Prostate gland (tissue), 2 donors: Measurements from ENCODE around the gene TNK2. TPM values are rescaled to one million over a fixed set of nuclear protein-coding genes. Genes with fewer than 3 reads are reported as not detected.
"Not testable (repeated sequence)": the region's sequence is repeated elsewhere in the genome, so short reads cannot be mapped to it uniquely, and the experiment has no call there.

Experiments used
- DNase-seq: peaks from one replicate; pipeline ENCODE4 v3.0.0-alpha.2; 2019; ENCODE audit warnings: low spot score
- H3K27ac ChIP-seq, 2 donors: fragments of 200-600 bp; sonication (generic); 2 replicates each; pipeline ENCODE4 v1.5.1; 2017 to 2019
- H3K27me3 ChIP-seq: fragments of 200-600 bp; sonication (generic); replicated peaks from 2 replicates; pipeline ENCODE4 v1.5.1; 2019; ENCODE audit not compliant: insufficient read depth
- H3K36me3 ChIP-seq, 2 donors: fragments of 200-600 bp; sonication (generic); 1 replicate in 1 of 2; 2 replicates in 1 of 2; pipeline versions ENCODE4 v1.5.1 to v1.8.1; 2017 to 2019
- H3K4me1 ChIP-seq: fragments of 200-600 bp; sonication (generic); replicated peaks from 2 replicates; pipeline ENCODE4 v1.5.1; 2019
- H3K4me3 ChIP-seq, 2 donors: fragments of 200-600 bp; sonication (generic); 2 replicates each; pipeline ENCODE4 v1.5.1; 2017 to 2019
- H3K9me3 ChIP-seq: fragments of 200-600 bp; sonication (generic); 2 replicates; pipeline ENCODE4 v1.5.1; 2017
- POLR2A ChIP-seq: fragments of 450-650 bp; IDR thresholded peaks from one replicate; pipeline ENCODE4 v1.6.1; 2016; ENCODE audit warnings: antibody characterized with exemption, mild to moderate bottlenecking
- POLR2AphosphoS5 ChIP-seq: sonication (generic); formaldehyde crosslinking; IDR thresholded peaks from one replicate; pipeline ENCODE4 v1.6.1; 2017; ENCODE audit warnings: antibody characterized with exemption
- WGBS: methylation state at CpG from one replicate; pipeline ENCODE4 v1.1.5; 2018; 5-methylcytosine and 5-hydroxymethylcytosine counted together
- intact Hi-C: fragments of 100-400 bp; cut with DNase I; formaldehyde crosslinking; loops from one replicate; pipeline ENCODE4 v1.14.2; 2022
- total RNA-seq, 2 donors: library from RNA; depleted of rRNA; stranded (reverse); fragments of >200 nt; gene quantifications; one replicate each; pipeline ENCODE4 v1.1.0, GENCODE V29; 2016
- TF ChIP-seq, protein P1 (sequence below), 4 experiments: fragments of 200-600 bp in 2 of 4; fragments of 450-650 bp in 2 of 4; sonication (generic) in 2 of 4; IDR thresholded peaks; 1 replicate in 3 of 4; 2 replicates in 1 of 4; pipeline ENCODE4 v1.5.1; 2016 to 2019; ENCODE audit warnings: antibody characterized with exemption in 4 of 4, mild to moderate bottlenecking in 2 of 4, moderate library complexity in 2 of 4

The TNK2 gene
- total RNA-seq, 2 donors from 2014 or later, result 34.9 to 100 TPM

DNA sequence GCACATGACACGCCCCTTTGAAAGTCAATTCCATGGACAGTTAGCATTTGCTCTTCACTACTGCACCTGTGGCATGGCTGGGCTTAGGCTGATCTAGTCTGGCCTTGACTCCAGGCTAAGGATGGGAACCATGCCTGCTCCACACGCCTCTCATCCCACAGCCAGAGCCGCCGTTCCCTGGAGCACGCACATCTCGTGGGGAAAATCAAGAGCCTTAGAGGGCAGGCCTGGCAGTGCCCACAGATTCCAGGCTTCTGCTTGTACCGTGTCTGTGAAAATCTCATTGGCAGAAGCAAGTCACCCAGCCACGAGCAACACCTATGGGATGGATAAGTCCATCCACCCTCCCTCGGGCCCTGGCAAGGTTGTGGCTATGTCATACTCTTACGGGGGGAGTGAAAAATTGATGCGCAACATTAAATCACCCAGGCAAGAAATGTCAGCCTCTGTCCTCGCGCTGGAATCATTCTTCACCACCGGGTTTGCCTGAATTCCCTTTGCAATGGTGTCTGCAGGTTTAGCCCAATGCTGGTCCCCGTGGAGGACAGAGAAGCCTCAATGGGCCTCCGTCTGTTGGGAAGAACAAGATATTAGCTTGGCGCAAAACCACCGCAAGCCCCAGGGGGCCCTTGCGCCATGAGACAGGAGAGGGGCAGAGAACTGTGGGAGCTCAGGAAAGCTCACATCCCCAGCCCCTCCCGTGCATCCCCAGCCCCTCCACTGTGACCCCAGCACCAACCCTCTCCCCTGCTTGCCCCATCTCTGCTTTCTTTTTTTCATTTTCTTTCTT is 38.8 kb upstream of the TNK2 start:
- intact Hi-C loops, H3K27ac ChIP-seq, H3K9me3 ChIP-seq, H3K36me3 ChIP-seq, H3K4me3 ChIP-seq, H3K4me1 ChIP-seq, H3K27me3 ChIP-seq, DNase-seq: not testable (repeated sequence)
- WGBS, result 93% methylated on average over 20 of the region's 20 CpGs

DNA sequence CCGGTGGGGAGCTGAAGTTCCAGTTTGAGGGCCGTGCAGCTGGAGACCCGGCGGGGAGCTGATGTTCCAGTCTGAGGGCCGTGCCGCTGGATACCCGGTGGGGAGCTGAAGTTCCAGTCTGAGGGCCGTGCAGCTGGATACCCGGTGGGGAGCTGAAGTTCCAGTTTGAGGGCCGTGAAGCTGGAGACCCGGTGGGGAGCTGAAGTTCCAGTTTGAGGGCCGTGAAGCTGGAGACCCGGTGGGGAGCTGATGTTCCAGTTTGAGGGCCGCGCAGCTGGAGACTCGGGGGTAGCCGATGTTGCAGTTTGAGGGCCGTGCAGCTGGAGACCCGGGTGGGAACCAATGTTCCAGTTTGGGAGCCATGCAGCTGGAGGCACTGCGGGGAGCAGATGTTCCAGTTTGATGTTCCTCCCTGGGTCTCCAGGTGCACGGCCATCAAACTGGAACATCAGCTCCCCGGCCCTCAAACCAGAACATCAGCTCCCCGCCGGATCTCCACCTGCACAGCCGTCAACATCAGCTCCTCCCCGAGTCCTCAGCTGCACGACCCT is 33.0 kb upstream of the TNK2 start:
- H3K36me3 ChIP-seq, H3K27me3 ChIP-seq, intact Hi-C loops, H3K27ac ChIP-seq, H3K4me3 ChIP-seq, H3K4me1 ChIP-seq, DNase-seq, H3K9me3 ChIP-seq: not testable (repeated sequence)
- whole genome bisulfite sequencing, result 94% methylated on average over 27 of the region's 27 CpGs

DNA sequence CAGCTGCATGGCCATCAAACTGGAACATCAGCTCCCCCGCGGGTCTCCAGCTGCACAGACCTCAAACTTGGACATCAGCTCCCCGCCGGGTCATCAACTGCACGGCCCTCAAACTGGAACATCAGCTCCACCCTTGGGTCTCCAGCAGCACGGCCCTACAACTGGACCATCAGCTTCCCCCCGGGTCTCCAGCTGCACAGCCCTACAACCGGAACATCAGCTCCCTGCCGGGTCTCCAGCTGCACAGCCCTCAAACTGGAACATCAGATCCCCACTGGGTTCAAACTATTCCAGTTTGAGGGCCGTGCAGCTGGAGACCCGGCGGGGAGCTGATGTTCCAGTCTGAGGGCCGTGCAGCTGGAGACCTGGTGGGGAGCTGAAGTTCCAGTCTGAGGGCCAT is 32.5 kb upstream of the TNK2 start:
- H3K4me1 ChIP-seq, intact Hi-C loops, H3K27me3 ChIP-seq, H3K36me3 ChIP-seq, H3K27ac ChIP-seq, H3K9me3 ChIP-seq, H3K4me3 ChIP-seq, DNase-seq: not testable (repeated sequence)
- WGBS, result 83% methylated on average over 13 of the region's 13 CpGs

DNA sequence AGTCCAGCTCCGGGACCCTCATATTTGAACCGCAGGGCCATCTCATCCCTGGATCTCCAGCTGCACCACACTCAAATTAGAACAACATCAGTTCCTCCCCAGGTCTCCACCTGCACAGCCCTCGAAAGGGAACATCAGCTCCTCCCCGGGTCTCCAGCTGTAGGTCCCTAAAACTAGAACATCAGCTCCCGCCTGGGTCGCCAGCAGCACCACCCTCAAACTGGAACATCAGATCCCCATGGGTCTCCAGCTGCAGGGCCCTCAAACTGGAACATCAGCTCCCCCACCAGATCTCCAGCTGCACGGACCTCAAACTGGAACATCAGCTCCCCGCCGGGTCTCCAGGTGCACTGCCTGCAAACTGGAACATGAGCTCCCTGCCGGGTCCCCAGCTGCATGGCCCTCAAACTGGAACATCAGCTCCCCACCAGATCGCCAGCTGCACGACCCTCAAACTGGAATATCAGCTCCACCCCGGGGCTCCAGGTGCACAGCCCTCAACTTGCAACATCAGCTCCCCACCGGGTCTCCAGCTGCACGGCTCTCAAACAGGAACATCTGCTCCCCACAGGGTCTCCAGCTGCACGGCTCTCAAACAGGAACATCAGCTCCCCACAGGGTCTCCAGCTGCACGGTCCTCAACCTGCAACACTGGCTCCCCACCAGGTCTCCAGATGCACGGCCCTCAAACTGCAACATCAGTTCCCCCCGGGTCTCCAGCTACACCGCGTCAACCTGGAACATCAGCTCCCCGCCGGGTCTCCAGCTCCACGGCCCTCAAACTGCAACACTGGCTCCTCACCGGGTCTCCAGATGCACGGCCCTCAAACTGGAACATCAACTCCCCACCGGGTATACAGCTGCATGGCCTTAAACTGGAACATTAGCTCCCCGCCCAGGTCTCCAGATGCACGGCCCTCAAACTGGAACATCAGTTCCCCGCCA is 31.4 kb upstream of the TNK2 start:
- WGBS, result 91% methylated on average over 30 of the region's 30 CpGs
- DNase-seq, H3K9me3 ChIP-seq, H3K36me3 ChIP-seq, H3K4me1 ChIP-seq, intact Hi-C loops, H3K27me3 ChIP-seq, H3K4me3 ChIP-seq, H3K27ac ChIP-seq: not testable (repeated sequence)

DNA sequence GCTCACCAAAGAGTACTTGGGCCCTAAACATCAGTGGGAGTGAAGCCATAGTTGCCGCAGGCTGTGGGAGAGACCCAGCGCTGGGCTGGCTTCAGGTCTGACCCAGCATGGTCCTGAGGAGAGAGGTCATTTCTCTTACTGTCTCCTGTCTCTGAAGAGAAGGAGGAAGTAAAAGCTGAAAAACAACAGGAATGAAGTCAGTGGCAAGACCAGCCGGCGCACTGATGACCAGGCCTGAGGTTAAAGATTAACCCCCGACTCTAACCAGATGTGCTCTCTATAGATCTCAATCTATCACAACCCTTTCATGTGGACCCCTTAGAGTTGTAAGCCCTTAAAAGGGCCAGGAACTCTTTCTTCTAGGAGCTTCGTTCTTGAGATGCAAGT is 24.7 kb upstream of the TNK2 start:
- H3K9me3 ChIP-seq, H3K4me1 ChIP-seq, DNase-seq, H3K27me3 ChIP-seq, H3K27ac ChIP-seq, H3K36me3 ChIP-seq, H3K4me3 ChIP-seq, intact Hi-C loops: not testable (repeated sequence)
- WGBS, result 86% methylated on average over 6 of the region's 6 CpGs

DNA sequence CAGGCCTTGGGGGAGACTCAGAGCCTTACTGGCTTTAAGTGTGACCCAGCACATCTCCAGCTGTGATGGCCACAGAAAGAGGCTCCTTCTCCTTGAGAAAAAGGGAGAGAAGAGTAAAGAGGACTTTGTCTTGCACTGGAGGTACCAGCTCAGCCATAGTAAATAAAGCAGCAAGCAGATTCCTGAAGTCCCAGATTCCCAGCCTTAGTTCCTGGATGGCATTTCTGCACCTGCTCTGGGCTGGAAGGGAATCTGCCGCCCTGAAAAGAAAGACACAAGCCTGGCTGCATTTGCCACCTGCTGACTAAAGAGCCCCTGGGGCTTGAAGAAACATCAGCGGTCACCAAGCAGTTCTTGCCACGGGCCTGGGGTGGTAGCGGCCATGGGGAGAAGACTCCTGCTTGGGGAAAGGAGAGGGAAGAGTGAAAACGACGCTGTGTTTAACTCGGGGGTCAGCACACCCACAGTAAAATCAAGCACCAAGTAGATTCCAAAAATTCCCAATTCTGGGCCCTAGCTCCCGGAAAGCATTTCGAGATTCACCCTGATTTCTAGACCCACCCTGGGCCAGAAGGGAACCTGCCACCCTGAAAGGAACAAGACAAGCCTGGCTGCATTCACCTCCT is 24.2 kb upstream of the TNK2 start:
- Histone ChIP-seq H3K9me3 (no peaks in the 10 kb centered on the region), H3K4me3 (no peak overlapping the region), H3K27ac (no peak overlapping the region), H3K36me3 (no peaks in the 10 kb centered on the region), H3K27me3 (no peaks in the 10 kb centered on the region), H3K4me1 (no peaks in the 10 kb centered on the region)
- TF ChIP-seq, protein P1, sequence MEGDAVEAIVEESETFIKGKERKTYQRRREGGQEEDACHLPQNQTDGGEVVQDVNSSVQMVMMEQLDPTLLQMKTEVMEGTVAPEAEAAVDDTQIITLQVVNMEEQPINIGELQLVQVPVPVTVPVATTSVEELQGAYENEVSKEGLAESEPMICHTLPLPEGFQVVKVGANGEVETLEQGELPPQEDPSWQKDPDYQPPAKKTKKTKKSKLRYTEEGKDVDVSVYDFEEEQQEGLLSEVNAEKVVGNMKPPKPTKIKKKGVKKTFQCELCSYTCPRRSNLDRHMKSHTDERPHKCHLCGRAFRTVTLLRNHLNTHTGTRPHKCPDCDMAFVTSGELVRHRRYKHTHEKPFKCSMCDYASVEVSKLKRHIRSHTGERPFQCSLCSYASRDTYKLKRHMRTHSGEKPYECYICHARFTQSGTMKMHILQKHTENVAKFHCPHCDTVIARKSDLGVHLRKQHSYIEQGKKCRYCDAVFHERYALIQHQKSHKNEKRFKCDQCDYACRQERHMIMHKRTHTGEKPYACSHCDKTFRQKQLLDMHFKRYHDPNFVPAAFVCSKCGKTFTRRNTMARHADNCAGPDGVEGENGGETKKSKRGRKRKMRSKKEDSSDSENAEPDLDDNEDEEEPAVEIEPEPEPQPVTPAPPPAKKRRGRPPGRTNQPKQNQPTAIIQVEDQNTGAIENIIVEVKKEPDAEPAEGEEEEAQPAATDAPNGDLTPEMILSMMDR (IDR thresholded peaks at IDR 0.05), result no peak
- TF ChIP-seq POLR2A (no peak), POLR2AphosphoS5 (no peak)
- intact Hi-C loops, result no loop called here
- 89% methylated on average over 9 of the region's 9 CpGs for WGBS
- no peak for DNase-seq

DNA sequence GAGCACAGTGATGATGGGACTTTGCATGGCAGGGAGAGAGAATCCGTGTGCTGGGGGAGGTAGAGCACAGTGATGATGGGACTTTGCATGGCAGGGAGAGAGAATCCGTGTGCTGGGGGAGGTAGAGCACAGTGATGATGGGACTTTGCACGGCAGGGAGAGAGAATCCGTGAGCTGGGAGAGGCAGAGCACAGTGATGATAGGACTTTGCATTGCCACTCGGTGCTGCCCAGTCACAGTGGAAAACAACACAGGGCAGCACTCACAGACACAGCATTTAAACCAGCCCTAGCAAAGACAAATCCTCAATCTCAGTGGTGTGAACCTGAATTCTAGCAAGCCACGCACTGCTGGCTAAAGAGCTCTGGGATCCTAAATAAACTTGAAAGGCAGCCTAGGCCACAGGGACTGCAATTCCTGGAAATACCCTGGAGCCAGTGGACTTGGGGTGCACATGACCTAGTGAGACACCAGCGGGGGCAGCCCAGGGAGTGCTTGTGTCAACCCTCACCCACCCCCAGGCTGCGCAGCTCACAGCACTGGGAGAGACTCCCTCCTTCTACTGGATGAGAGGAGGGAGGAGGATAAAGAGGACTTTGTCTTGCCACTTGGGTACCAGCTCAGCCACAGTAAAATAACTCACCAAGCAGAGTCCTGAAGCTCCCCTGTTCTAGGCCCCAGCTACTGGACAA is 23.4 kb upstream of the TNK2 start:
- H3K4me1 ChIP-seq, result no peaks in the 10 kb centered on the region
- DNase-seq, result no peak
- no peaks in the 10 kb centered on the region for H3K27me3 ChIP-seq
- no peaks in the 10 kb centered on the region for H3K36me3 ChIP-seq
- TF ChIP-seq, protein P1 (IDR thresholded peaks at IDR 0.05), result no peak
- TF ChIP-seq POLR2AphosphoS5, result no peak
- no peak for TF ChIP-seq POLR2A
- 85% methylated on average over 8 of the region's 8 CpGs for WGBS
- H3K4me3 ChIP-seq, result no peak overlapping the region
- no peak overlapping the region for H3K27ac ChIP-seq
- H3K9me3 ChIP-seq, result no peaks in the 10 kb centered on the region
- intact Hi-C loops, result no loop called here
